Dermis microvascular lymphatic vessel endothelial cell (primary cell): ENCODE measurements around the gene CHD6. TPM values are rescaled to one million over a fixed set of nuclear protein-coding genes. Genes with fewer than 3 reads are reported as not detected.
A peak's percentile ranks its signal among the peaks of the same experiment; 100 is the strongest.
"Not testable (repeated sequence)": the region's sequence is repeated elsewhere in the genome, so short reads cannot be mapped to it uniquely, and the experiment has no call there.

Experiments
- DNase-seq, 2 donors: peaks; one replicate each; pipeline versions ENCODE4 v3.0.0 to v3.0.0-alpha.2; 2010; ENCODE audit warnings: low read depth in 2 of 2
- total RNA-seq: library from RNA; depleted of rRNA; stranded (reverse); fragments of >200 nt; gene quantifications from 2 replicates; pipeline ENCODE4 v1.2.1, GENCODE V29; 2014

CHD6 gene
- total RNA-seq, 1 donor from 2014 or later: 15.7 TPM

- no peak for DNase-seq
Measured at GRCh38 chr20:41551011-41551705, 67.0 kb downstream of the CHD6 start.

- DNase-seq: no peak
Measured at GRCh38 chr20:41547221-41547620, 71.0 kb downstream of the CHD6 start.

GRCh38 chr20:41546535-41546934 lies 71.6 kb downstream of the CHD6 start:
- no peak for DNase-seq

GRCh38 chr20:41544472-41544871 lies 73.7 kb downstream of the CHD6 start:
- DNase-seq: no peak

GRCh38 chr20:41540918-41541317 lies 77.3 kb downstream of the CHD6 start:
- DNase-seq: no peak

GRCh38 chr20:41540459-41540858 lies 77.7 kb downstream of the CHD6 start:
- no peak for DNase-seq

GRCh38 chr20:41538810-41539596 lies 79.2 kb downstream of the CHD6 start:
- no peak for DNase-seq

- DNase-seq: no peak
Measured at GRCh38 chr20:41537865-41538264, 80.3 kb downstream of the CHD6 start.

GRCh38 chr20:41535551-41535950 lies 82.6 kb downstream of the CHD6 start:
- not testable (repeated sequence) for DNase-seq

GRCh38 chr20:41534842-41535241 lies 83.3 kb downstream of the CHD6 start:
- no peak for DNase-seq

GRCh38 chr20:41534170-41534569 lies 84.0 kb downstream of the CHD6 start:
- no peak for DNase-seq

- peak in 1 of 2 donors; percentile 13 for DNase-seq
Measured at GRCh38 chr20:41533537-41534136, 84.5 kb downstream of the CHD6 start.

- DNase-seq: no peak
Measured at GRCh38 chr20:41532935-41533334, 85.2 kb downstream of the CHD6 start.

- DNase-seq: no peak
Measured at GRCh38 chr20:41531518-41532275, 86.5 kb downstream of the CHD6 start.

- DNase-seq: no peak
Measured at GRCh38 chr20:41530923-41531322, 87.3 kb downstream of the CHD6 start.

GRCh38 chr20:41526327-41526726 lies 91.8 kb downstream of the CHD6 start:
- no peak for DNase-seq

GRCh38 chr20:41524980-41525613 lies 93.1 kb downstream of the CHD6 start:
- peak in 1 of 2 donors; percentile 49 for DNase-seq

GRCh38 chr20:41523857-41524256 lies 94.3 kb downstream of the CHD6 start:
- no peak for DNase-seq

- no peak for DNase-seq
Measured at GRCh38 chr20:41513829-41514228, 104.3 kb downstream of the CHD6 start.

GRCh38 chr20:41512624-41513023 lies 105.6 kb downstream of the CHD6 start:
- DNase-seq: no peak

- no peak for DNase-seq
Measured at GRCh38 chr20:41510847-41511450, 107.2 kb downstream of the CHD6 start.
